Transverse colon (tissue), 4 donors: Measurements from ENCODE around the gene LYZL1. TPM values are rescaled to one million over a fixed set of nuclear protein-coding genes. Genes with fewer than 3 reads are reported as not detected.
"Not testable (repeated sequence)": the region's sequence is repeated elsewhere in the genome, so short reads cannot be mapped to it uniquely, and the experiment has no call there.

ENCODE experiments used
- DNase-seq: peaks from one replicate; pipeline ENCODE4 v3.0.0-alpha.2; 2019
- H3K27ac ChIP-seq, 4 donors: fragments of 200-600 bp; sonication (generic); 2 replicates each; pipeline ENCODE4 v1.5.1; 2016 to 2018; ENCODE audit warnings: inconsistent platforms in 4 of 4
- H3K27me3 ChIP-seq: fragments of 200-600 bp; sonication (generic); 2 replicates; pipeline ENCODE4 v1.5.1; 2017; ENCODE audit warnings: inconsistent platforms
- H3K36me3 ChIP-seq, 4 donors: fragments of 200-600 bp; sonication (generic); 2 replicates each; pipeline ENCODE4 v1.5.1; 2017 to 2019; ENCODE audit warnings: inconsistent platforms in 4 of 4
- H3K4me1 ChIP-seq, 4 donors: fragments of 200-600 bp; sonication (generic); 2 replicates each; pipeline ENCODE4 v1.5.1; 2017 to 2020; ENCODE audit warnings: inconsistent platforms in 4 of 4
- H3K4me3 ChIP-seq, 4 donors: fragments of 200-600 bp; sonication (generic); 1 replicate in 1 of 4; 2 replicates in 3 of 4; pipeline versions ENCODE4 v1.5.1 to v1.6.1; 2017 to 2019; ENCODE audit warnings: inconsistent platforms in 4 of 4
- H3K9me3 ChIP-seq, 2 donors: fragments of 200-600 bp; sonication (generic); 2 replicates each; pipeline ENCODE4 v1.5.1; 2017 to 2019; ENCODE audit warnings: inconsistent platforms in 2 of 2
- CTCF ChIP-seq, 5 experiments: fragments of 200-600 bp in 3 of 5; fragments of 450-650 bp in 2 of 5; sonication (generic) in 3 of 5; IDR thresholded peaks; 1 replicate in 2 of 5; 2 replicates in 3 of 5; pipeline ENCODE4 v1.5.1; 2016 to 2017; ENCODE audit warnings: antibody characterized with exemption in 5 of 5, inconsistent platforms in 3 of 5, mild to moderate bottlenecking in 2 of 5, moderate library complexity in 1 of 5
- EP300 ChIP-seq: sonication (generic); formaldehyde crosslinking; IDR thresholded peaks from one replicate; pipeline ENCODE4 v1.6.1; 2017; ENCODE audit warnings: antibody characterized with exemption, low read depth
- POLR2A ChIP-seq: fragments of 450-650 bp; IDR thresholded peaks from one replicate; pipeline ENCODE4 v1.6.1; 2016; ENCODE audit warnings: antibody characterized with exemption, mild to moderate bottlenecking, moderate library complexity
- POLR2AphosphoS5 ChIP-seq, 3 donors: sonication (generic); formaldehyde crosslinking; IDR thresholded peaks; one replicate each; pipeline ENCODE4 v1.6.1; 2016; ENCODE audit warnings: antibody characterized with exemption in 3 of 3
- WGBS, 2 donors: methylation state at CpG; one replicate each; pipeline ENCODE4 v1.1.5; 2018; ENCODE audit warnings: low coverage in 1 of 2; 5-methylcytosine and 5-hydroxymethylcytosine counted together
- in situ Hi-C, 4 donors: fragments of 200-750 bp; cut with MboI; loops; one replicate each; pipeline versions ENCODE4 v1.15.0 to v1.15.1; 2017; ENCODE audit warnings: low sequenced_read_pairs in 3 of 4, low pct_ligation_motif_present in 1 of 4, low pct_unique_long_range_greater_than_20kb in 1 of 4
- intact Hi-C: fragments of 100-400 bp; cut with DNase I; formaldehyde crosslinking; loops from one replicate; pipeline ENCODE4 v1.15.1; 2023; ENCODE audit warnings: low total_unique reads
- total RNA-seq, 4 donors: library from RNA; depleted of rRNA; stranded (reverse); fragments of >200 nt; gene quantifications; one replicate each; pipeline ENCODE4 v1.1.0, GENCODE V29; 2016

Gene LYZL1
- total RNA-seq, 4 donors from 2014 or later: not detected

GRCh38 chr10:29329420-29329819 is 40.5 kb downstream of the LYZL1 start:
- intact Hi-C loops: no loop called here
- WGBS, 2 donors: 51 to 53% methylated on average over 4 to 5 of the region's 5 CpGs

GRCh38 chr10:29332061-29332760 is 43.3 kb downstream of the LYZL1 start:
- 60 to 75% methylated on average over 3 to 4 of the region's 4 CpGs for WGBS, 2 donors
- no peaks in the 10 kb centered on the region for H3K36me3 ChIP-seq
- no peak for DNase-seq
- no peaks in the 10 kb centered on the region for H3K4me1 ChIP-seq
- H3K4me3 ChIP-seq: no peak overlapping the region
- in situ Hi-C loops (no loop called here), intact Hi-C loops (no loop called here)
- TF ChIP-seq POLR2A (no peak), EP300 (no peak), POLR2AphosphoS5 (IDR thresholded peaks at IDR 0.05) (no peak), CTCF (IDR thresholded peaks at IDR 0.05) (no peak)
- H3K27ac ChIP-seq: no peak overlapping the region
- H3K27me3 ChIP-seq: no peaks in the 10 kb centered on the region
- no peaks in the 10 kb centered on the region for H3K9me3 ChIP-seq

More at GRCh38 chr10:29329420-29329819, 40.5 kb downstream of the LYZL1 start:
- H3K9me3 ChIP-seq: no peaks in the 10 kb centered on the region
- H3K27ac ChIP-seq: peak overlapping the region in 1 of 4 donors; percentile 33
- no peaks in the 10 kb centered on the region for H3K27me3 ChIP-seq
- TF ChIP-seq POLR2A: no peak
- no peak for TF ChIP-seq EP300
- no peak for TF ChIP-seq CTCF (IDR thresholded peaks at IDR 0.05)
- TF ChIP-seq POLR2AphosphoS5 (IDR thresholded peaks at IDR 0.05): no peak
- no peak for DNase-seq
- no peak overlapping the region for H3K4me3 ChIP-seq
- no peaks in the 10 kb centered on the region for H3K36me3 ChIP-seq
- in situ Hi-C loops: no loop called here
- no peaks in the 10 kb centered on the region for H3K4me1 ChIP-seq

GRCh38 chr10:29332761-29333148 is 43.9 kb downstream of the LYZL1 start:
- no peak for DNase-seq
- intact Hi-C loops: no loop called here
- no peak overlapping the region for H3K27ac ChIP-seq
- H3K9me3 ChIP-seq: no peaks in the 10 kb centered on the region
- no peak overlapping the region for H3K4me3 ChIP-seq
- in situ Hi-C loops: no loop called here
- H3K4me1 ChIP-seq: no peaks in the 10 kb centered on the region
- no peaks in the 10 kb centered on the region for H3K27me3 ChIP-seq
- H3K36me3 ChIP-seq: no peaks in the 10 kb centered on the region
- 54 to 60% methylated on average over 1 to 5 of the region's 5 CpGs for WGBS, 2 donors
- TF ChIP-seq CTCF (IDR thresholded peaks at IDR 0.05): no peak
- TF ChIP-seq POLR2AphosphoS5 (IDR thresholded peaks at IDR 0.05): no peak
- TF ChIP-seq EP300: no peak
- TF ChIP-seq POLR2A: no peak

GRCh38 chr10:29337526-29337925 is 48.7 kb downstream of the LYZL1 start:
- H3K9me3 ChIP-seq, H3K27ac ChIP-seq, intact Hi-C loops, H3K27me3 ChIP-seq, DNase-seq, H3K36me3 ChIP-seq, in situ Hi-C loops, H3K4me3 ChIP-seq, H3K4me1 ChIP-seq: not testable (repeated sequence)
- WGBS, 2 donors: 71 to 86% methylated on average over 3 to 4 of the region's 4 CpGs

GRCh38 chr10:29343607-29344038 is 54.8 kb downstream of the LYZL1 start:
- intact Hi-C loops (no loop called here), in situ Hi-C loops (no loop called here)
- H3K4me1 ChIP-seq: no peaks in the 10 kb centered on the region
- DNase-seq: no peak
- H3K27me3 ChIP-seq: no peaks in the 10 kb centered on the region
- no peaks in the 10 kb centered on the region for H3K9me3 ChIP-seq
- H3K27ac ChIP-seq: no peak overlapping the region
- WGBS, 2 donors: 45 to 70% methylated on average over 3 to 7 of the region's 7 CpGs
- no peak overlapping the region for H3K4me3 ChIP-seq
- no peak for TF ChIP-seq EP300
- no peak for TF ChIP-seq POLR2AphosphoS5 (IDR thresholded peaks at IDR 0.05)
- TF ChIP-seq POLR2A: no peak
- no peak for TF ChIP-seq CTCF (IDR thresholded peaks at IDR 0.05)
- H3K36me3 ChIP-seq: no peaks in the 10 kb centered on the region
